OCI-M1 (cell line): ENCODE measurements around the gene TKT.

Source experiments
- DNase-seq: peaks from one replicate; lab custom pipeline; 2025; lab: John Stamatoyannopoulos, UW

The TKT gene

GRCh38 chr3:53239800-53240199, 16.0 kb downstream of the TKT start:
- no peak for DNase-seq

DNA sequence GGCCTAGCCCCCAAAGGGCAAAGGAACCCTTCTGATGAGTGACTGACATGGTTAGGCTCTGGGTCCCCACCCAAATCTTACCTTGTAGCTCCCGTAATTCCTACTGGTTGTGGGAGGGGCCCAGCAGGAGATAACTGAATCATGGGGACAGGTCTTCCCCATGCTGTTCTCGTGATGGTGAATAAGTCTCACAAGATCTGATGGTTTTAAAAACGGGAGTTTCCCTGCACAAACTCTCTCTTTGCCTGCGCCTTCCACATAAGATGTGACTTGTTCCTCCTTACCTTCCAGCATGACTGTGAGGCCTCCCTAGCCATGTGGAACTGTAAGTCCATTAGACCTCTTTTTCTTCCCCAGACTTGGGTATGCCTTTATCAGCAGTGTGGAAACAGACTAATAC, 16.9 kb downstream of the TKT start:
- no peak for DNase-seq

- no peak for DNase-seq
Observed at GRCh38 chr3:53238051-53238850, 17.6 kb downstream of the TKT start.

DNA sequence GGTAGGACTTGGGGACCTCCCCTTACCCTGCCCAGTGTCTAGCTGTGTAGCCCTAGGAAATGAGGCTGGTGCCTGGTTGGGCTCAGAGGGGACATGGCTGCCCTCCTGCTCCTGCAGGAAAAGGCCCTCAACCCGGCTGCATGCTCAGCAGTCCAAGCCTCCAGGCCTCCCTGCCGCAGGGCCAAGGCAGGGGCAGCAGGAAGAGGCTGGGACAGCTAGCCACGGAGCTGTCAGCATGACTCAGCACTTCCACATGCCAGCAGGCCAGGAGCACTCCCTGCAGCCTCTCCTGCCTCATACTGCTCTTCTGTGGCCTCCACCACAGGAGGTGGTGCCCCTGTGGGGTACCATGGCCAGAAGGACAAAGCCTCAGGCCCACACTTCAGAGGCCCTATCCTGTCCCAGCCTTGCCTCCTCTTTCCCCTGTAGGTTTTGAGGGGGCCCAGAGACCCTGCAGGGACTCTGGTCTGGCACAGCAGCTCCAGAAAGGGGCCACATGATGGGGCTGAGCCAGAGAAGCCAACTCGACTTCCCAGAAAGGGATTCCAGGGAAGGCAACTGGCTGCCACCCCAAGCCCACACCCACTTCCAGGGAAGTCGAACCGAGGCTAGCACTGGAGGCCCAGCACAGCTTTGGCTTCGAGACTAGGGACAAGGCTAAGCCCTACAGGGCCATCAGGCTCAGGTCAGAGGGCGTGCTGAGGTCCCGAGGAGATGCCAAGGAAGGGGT, 19.5 kb downstream of the TKT start:
- peak; percentile 71 for DNase-seq

DNA sequence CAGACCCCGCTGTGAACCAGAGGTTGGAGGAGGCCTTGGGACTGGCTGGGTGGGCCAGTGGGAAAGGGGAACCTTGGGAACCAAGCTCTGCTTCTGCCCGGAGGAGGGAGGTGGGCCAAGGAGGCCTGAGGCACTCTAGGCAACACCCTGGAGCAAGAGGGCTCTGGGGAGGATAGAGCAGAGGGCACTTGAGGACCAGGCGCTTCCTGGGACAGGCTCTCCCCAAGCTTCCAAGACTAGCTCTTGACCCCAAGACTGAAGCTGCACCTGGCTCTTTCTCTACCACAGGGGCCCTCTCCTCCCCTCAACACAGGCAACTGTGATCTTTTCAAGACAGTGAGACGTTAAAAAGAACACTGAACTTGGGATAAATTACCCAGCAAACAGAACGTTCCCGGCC, 20.3 kb downstream of the TKT start:
- DNase-seq: no peak

GRCh38 chr3:53234841-53235232, 21.0 kb downstream of the TKT start:
- DNase-seq: no peak

DNA sequence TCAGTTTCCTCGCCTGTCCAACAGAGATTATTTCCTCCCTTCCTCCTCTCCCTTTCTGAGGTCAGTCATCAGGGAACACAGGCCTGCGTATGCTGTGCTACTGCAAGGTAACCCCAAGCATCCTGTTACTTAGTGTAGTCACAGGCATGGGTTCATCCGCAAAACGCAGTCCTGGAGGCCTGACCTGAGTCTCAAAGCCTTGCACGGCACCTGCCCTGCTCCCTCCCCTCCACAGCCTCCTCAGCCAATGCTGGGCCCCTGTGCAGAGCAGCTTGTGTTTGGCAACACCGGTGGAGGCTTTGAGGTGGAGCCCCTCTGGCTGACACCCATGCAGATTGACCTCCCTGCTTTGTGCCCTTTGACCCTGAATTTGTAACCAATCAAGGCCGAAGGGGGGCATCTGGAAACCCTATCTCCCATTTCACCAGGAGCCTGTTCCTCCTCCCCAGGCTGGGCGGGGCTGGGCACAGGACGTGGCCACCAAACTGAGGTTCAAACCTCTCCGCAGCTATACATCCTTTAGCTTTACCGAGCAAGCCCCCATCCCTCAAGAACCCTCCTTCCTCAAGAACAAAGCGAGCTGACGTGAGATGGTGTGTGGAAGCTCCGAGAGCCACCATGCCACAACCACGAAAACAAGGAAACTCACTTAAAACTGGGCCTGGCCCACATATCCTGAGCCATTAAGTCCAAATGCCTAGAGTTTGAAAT, 21.5 kb downstream of the TKT start:
- DNase-seq: no peak

DNA sequence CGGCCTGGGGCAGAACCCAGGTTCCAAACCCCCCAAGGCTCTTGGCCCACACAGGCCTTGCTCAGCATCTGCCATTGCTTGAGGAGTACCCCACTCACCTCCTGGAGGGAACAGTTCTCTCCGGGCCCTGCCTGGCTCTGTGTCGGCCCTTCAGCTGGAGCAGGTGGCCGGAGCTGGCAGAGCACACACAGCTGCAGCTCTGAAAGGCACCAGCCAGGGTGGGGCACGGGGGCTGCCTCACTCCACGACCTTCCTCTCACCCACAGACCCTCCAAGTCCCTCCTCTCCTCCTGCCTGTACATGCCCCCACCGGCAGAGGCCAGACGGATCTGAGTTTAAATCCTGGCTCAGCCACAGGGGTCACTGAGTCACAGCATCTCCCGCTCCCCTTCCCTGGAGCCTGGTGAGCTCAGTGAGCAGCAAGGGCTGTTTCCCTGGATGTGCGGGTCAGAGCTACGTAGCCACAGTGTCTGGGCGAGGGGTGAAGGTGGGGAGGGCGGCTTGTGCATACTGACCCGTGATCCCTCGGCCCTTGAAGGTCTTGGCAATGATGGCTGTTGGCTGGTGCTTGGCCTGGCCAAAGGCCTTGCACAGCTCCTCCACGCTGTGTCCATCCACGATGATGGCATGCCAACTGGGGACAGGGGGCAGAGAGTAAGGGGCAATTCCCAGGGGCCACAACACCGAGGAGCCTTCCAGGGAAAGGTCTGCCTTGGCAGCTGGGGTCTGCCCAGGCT, 23.0 kb downstream of the TKT start:
- DNase-seq: no peak

DNA sequence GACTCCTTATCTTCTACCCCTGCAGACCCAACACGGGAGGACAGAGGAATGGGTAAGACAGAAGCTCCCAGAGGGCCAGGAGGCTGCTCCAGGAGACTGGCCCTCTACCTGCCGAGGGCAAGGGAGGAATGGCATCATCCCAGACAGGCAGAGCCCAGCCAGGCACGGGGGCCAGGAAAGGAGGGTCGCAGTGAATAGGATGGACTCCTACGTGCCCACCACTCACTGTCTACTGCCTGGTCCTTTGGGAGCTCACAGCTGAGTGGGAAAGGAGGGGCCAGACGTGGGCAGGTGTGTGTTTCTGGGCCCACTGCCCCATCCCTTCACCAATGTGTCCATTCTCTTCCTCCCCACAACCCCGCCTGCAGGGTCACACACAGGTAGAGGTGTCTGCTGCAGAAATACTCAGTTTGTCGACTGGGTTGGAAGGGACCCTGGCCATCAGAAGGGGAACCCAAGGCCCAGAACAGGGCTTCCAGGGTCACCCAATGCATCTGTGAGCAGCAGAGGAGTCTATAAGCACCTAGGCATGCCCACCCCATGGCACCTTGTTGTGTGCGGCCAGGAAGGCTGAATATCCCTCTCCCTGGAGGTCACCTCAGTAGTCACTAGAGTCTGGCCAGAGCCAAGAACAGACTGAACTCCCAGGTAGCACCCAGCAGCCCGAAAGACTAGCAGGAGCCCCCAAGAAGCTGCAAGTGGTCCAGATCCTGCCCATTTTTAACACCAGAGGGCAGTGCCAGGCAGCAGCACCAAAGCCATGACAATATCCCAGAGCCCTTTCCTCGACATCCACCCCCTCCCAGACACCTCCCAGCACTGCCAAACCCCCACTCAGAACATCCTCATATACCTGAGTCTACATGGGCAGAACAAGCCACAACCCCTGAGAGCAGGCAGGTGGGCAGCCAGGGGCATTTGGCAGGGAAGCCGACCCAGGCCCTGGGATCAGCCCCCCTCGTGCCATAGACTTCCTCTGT, 24.0 kb downstream of the TKT start:
- DNase-seq: no peak

- no peak for DNase-seq
Observed at GRCh38 chr3:53230789-53231188, 25.0 kb downstream of the TKT start.

DNA sequence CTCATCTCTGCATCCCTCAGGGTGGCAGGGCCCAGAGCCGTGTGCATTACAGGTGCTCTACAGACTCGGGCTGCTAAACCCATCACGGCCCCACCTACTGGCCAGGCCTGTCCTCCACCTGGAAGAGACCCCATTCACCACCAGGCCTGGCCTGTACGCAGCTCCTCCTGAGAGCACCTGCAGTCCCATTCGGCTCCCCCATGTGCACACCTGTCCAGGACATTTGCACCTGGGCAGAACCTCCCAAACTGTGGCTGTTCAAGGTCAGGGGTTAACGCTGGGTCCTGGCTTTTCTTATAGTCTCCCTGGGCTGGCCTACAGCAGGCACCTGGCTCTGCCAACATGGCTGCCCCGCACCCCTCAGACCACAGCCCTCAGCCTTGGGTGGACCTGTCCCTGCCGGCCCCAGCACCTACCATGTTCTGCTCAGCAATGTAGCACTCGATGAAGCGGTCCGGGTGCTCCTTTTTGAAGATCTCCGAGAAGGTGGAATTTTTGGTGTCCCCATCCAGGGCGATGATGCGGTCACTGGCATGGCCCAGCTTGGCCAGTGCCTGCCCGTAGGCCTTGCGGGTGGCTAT, 25.7 kb downstream of the TKT start:
- DNase-seq: no peak

DNA sequence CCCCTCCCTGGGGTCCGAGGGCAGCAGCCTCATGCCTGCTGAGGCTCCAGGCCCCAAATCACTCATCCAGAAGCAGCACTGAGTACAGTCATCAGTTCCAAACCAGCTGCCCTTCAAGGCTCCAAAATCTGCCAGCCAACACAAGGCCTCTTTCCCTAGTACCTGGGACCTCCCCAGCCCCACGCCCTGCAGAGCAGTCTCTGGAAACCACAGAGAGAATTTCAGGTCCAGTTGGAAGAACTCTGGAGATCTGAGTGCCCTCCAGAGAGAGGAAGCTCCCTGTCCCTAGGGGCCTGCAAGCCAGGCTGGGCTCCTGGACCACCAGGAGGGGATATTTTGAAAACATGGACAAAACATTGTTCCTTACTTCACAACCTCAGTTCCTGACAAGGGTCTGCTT, 26.2 kb downstream of the TKT start:
- no peak for DNase-seq

DNA sequence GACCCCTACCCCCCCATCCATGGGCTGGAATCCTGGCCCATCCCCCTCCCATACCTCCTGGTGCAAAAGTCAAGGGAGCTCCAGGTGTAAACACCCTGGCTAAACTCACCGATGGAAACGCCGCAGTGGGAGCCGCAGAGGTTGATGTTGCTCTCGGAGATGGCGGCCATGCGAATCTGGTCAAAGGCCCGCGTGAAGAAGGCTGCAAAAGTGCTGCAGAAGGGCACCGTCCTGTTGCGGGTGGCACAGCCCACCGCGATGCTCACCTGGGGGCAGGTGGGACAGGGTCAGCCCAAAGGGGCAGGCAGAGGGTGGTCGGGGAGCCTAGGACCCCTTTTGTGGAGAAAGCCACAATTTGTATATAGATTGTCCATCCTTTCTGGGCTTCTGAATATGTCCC, 26.7 kb downstream of the TKT start:
- DNase-seq: no peak

GRCh38 chr3:53227993-53228885, 27.6 kb downstream of the TKT start:
- no peak for DNase-seq

DNA sequence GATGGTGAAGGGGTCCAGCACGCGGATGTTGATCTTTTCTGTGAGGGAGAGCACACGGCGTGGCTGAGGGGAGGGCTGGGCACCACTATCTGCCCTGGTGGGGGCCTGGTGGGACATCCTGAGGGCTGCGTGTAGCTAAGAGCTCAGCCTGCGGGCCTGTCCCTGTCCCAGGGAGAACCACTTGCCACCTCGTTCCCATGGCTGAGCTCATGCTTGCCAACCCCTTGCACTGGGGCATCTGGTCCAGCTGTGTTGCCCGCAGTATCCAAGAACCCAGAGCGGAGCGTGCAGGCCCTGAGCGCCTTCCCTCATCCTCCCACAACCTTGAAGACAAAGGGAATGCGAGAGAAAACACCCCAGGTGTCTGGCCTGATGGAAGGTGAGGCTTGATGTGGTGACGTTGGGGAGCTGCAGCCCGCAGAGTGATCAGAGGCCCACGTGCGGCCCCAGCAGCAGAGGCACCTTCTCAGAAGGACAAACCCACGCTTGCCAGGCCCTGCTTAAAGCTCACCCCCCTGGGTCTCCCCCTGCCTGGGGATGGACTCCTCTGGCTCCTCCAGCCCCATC, 28.9 kb downstream of the TKT start:
- no peak for DNase-seq

DNA sequence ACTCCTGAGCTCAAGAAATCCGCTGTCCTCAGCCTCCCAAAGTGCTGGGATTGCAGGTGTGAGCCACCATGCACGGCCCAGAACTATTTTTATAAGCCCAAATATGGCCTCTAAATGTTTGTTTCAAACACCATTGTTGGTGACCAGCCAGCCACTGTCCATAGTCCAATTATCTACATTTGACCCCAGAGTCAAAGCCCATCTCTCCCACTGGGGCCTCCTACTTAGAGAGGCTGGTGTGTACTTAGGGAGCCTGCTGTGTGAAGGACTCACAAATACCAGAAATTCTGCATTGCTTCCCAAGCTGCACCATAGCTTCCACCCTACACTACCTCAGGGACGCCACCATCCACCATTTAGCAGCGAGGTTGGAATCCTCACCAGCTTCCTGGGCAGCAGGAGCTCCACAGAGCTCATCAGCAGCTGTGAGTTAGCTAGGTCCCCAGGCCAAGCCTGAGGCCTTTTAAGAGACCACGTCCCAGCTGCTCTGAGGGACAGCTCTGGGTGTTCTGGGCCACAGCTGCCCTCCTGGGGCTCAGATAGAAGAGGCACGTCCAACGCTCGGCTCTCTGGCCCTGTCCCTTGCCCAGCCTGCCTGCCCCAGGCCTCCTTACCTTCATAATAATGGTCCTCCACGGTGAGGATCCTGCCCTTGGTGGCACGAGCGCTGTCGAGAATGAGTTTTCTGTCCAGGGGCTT, 29.5 kb downstream of the TKT start:
- DNase-seq: no peak

GRCh38 chr3:53225651-53226050, 30.2 kb downstream of the TKT start:
- DNase-seq: no peak

GRCh38 chr3:53225181-53225580, 30.6 kb downstream of the TKT start:
- no peak for DNase-seq

- DNase-seq: no peak
Observed at GRCh38 chr3:53224536-53224935, 31.3 kb downstream of the TKT start.
